CD4-positive, CD25-positive, alpha-beta regulatory T cell (primary cell): ENCODE results near the gene MTO1. TPM values are rescaled to one million over a fixed set of nuclear protein-coding genes. Genes with fewer than 3 reads are reported as not detected.

Source experiments
- ATAC-seq, 2 donors: fragments of 150-1000 bp; cut with Tn5 transposase; one replicate each; pipeline ENCODE4 v1.10.0; 2021; ENCODE audit warnings: low read depth in 2 of 2, moderate number of reproducible peaks in 2 of 2, moderate library complexity in 1 of 2
- DNase-seq, 3 donors: peaks; one replicate each; pipeline versions ENCODE4 v3.0.0 to v3.0.0-alpha.2; 2012 to 2022; ENCODE audit warnings: mixed read lengths in 1 of 3
- H3K27ac ChIP-seq: one replicate; pipeline ENCODE4 v1.7.0; 2013; ENCODE audit warnings: mild to moderate bottlenecking, low read length; ENCODE audit not compliant: insufficient read depth, poor library complexity, severe bottlenecking
- H3K27me3 ChIP-seq: one replicate; pipeline ENCODE4 v1.7.0; 2013; ENCODE audit warnings: low read length; ENCODE audit not compliant: control insufficient read depth, insufficient read depth
- H3K36me3 ChIP-seq: one replicate; pipeline ENCODE4 v1.7.0; 2013; ENCODE audit warnings: mild to moderate bottlenecking, low read length, moderate library complexity; ENCODE audit not compliant: control insufficient read depth, insufficient read depth
- H3K4me1 ChIP-seq: 2 replicates; pipeline ENCODE4 v1.7.0; 2013; ENCODE audit warnings: mild to moderate bottlenecking, low read length; ENCODE audit not compliant: insufficient read depth, control insufficient read depth, poor library complexity, severe bottlenecking
- H3K4me3 ChIP-seq: one replicate; pipeline ENCODE4 v1.7.0; 2013; ENCODE audit warnings: low read depth, mild to moderate bottlenecking, low read length, moderate library complexity
- H3K9me3 ChIP-seq, 2 experiments: 1 replicate in 1 of 2; 2 replicates in 1 of 2; pipeline ENCODE4 v1.7.0; 2013; ENCODE audit warnings: low read length in 2 of 2, mild to moderate bottlenecking in 1 of 2, moderate library complexity in 1 of 2; ENCODE audit not compliant: control insufficient read depth in 2 of 2
- H3K27ac Mint-ChIP-seq, 3 donors: one replicate each; pipeline ENCODE4 v1.8.0; 2020 to 2022; ENCODE audit warnings: mild to moderate bottlenecking in 3 of 3, mixed read lengths in 3 of 3, moderate library complexity in 2 of 3
- H3K27me3 Mint-ChIP-seq: one replicate; pipeline ENCODE4 v1.8.0; 2022; ENCODE audit warnings: mild to moderate bottlenecking, mixed read lengths
- H3K36me3 Mint-ChIP-seq: one replicate; pipeline ENCODE4 v1.8.0; 2020; ENCODE audit warnings: mixed read lengths
- H3K4me1 Mint-ChIP-seq, 4 donors: one replicate each; pipeline ENCODE4 v1.8.0; 2020 to 2022; ENCODE audit warnings: mixed read lengths in 4 of 4, mild to moderate bottlenecking in 1 of 4
- H3K4me3 Mint-ChIP-seq, 4 donors: one replicate each; pipeline ENCODE4 v1.8.0; 2020 to 2022; ENCODE audit warnings: mild to moderate bottlenecking in 4 of 4, mixed read lengths in 4 of 4, moderate library complexity in 3 of 4
- H3K9me3 Mint-ChIP-seq, 7 donors: one replicate each; pipeline ENCODE4 v1.8.0; 2020 to 2022; ENCODE audit warnings: mixed read lengths in 7 of 7, mild to moderate bottlenecking in 3 of 7, moderate library complexity in 2 of 7
- polyA plus RNA-seq, 4 donors: library from polyadenylated mRNA; unstranded; fragments of 300-500 nt; fragmentation: Illumina TruSeq; gene quantifications; one replicate each; pipeline ENCODE4 v1.2.3, GENCODE V29; 2021
- total RNA-seq: library from RNA; stranded (reverse); gene quantifications from one replicate; pipeline ENCODE4 v1.2.3, GENCODE V29; 2022

The MTO1 gene
- total and polyA plus RNA-seq, 5 donors from 2014 or later: 34.9 to 69.9 (median 42.8) TPM

DNA sequence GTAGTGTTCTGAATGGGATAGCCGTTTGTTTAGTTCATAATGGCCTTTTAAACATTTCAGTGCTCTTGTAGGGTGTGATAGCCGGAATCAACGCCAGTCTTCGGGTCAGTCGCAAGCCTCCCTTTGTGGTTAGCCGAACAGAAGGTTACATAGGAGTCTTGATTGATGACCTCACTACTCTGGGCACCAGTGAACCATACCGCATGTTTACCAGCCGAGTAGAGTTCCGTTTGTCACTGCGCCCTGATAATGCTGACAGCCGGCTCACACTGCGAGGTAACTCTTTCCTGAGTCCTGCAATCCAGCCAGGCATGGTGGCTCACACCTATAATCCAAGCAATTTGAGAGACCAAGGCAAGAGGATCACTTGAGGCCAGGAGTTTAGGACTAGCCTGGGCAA lies 20.4 kb downstream of the MTO1 start:
- no peaks in the 10 kb centered on the region for H3K4me1 ChIP-seq
- Mint-ChIP-seq H3K4me3 (no peak overlapping the region), H3K4me1 (peaks cover 4 to 8% (median 5%) of the 10 kb centered on the region in 4 donors), H3K27ac (no peak overlapping the region), H3K9me3 (no peaks in the 10 kb centered on the region), H3K27me3 (no peaks in the 10 kb centered on the region), H3K36me3 (peaks cover 42% of the 10 kb centered on the region)
- ATAC-seq (no peak), DNase-seq (no peak)
- H3K27ac ChIP-seq: no peak overlapping the region
- H3K27me3 ChIP-seq: no peaks in the 10 kb centered on the region
- H3K4me3 ChIP-seq: no peak overlapping the region
- H3K36me3 ChIP-seq: peaks cover 79% of the 10 kb centered on the region
- H3K9me3 ChIP-seq: no peaks in the 10 kb centered on the region

DNA sequence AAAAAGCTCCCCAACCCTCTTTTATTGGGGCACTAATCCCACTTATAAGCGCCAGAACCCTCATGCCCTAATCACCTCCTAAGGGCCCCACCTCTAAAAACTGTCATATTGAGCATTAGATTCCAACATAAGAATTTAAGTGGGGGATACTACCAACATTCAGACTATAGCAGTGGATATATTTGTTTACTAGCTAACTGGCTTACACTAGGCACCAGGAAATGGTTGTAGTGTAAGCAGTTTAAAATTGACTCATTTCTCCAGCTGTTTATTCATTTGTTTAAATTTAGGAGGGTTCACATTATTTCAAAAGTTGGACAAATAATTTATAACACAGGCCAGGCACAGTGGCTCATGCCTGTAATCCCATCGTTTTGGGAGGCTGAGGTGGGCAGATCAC lies 22.9 kb downstream of the MTO1 start:
- H3K4me3 ChIP-seq: no peak overlapping the region
- Mint-ChIP-seq H3K27ac (no peak overlapping the region), H3K27me3 (no peaks in the 10 kb centered on the region), H3K9me3 (no peaks in the 10 kb centered on the region), H3K4me3 (no peak overlapping the region), H3K36me3 (peaks cover 54% of the 10 kb centered on the region), H3K4me1 (peaks cover 4 to 8% (median 6%) of the 10 kb centered on the region in 4 donors)
- no peak for ATAC-seq
- no peaks in the 10 kb centered on the region for H3K4me1 ChIP-seq
- H3K27me3 ChIP-seq: no peaks in the 10 kb centered on the region
- H3K9me3 ChIP-seq: no peaks in the 10 kb centered on the region
- H3K27ac ChIP-seq: no peak overlapping the region
- H3K36me3 ChIP-seq: peaks cover 85% of the 10 kb centered on the region
- no peak for DNase-seq

DNA sequence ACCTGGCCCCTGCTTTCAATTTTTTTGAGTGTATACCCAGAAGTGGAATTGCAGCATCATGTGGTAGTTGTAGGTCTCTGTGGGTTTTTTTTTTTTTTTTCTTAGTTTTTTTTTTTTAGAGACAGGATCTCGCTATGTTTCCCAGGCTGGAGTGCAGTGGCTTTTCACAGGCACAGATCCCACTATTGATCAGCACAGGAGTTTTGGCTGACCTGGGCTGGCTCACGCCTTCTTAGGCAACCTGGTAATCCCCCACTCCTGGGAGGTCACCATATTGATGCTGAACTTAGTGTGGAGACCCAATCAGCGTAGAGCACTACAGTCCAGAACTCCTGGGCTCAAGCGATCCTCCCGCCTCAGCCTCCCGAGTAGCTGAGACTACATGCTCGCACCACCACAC lies 25.9 kb downstream of the MTO1 start:
- H3K4me3 Mint-ChIP-seq: no peak overlapping the region
- H3K27me3 ChIP-seq: no peaks in the 10 kb centered on the region
- no peak for ATAC-seq
- no peak for DNase-seq
- H3K36me3 Mint-ChIP-seq: peaks cover 61% of the 10 kb centered on the region
- H3K9me3 ChIP-seq: no peaks in the 10 kb centered on the region
- peaks cover 77% of the 10 kb centered on the region for H3K36me3 ChIP-seq
- no peaks in the 10 kb centered on the region for H3K27me3 Mint-ChIP-seq
- H3K4me3 ChIP-seq: no peak overlapping the region
- H3K4me1 Mint-ChIP-seq: peaks cover 0 to 15% (median 8%) of the 10 kb centered on the region in 4 donors
- H3K27ac ChIP-seq: no peak overlapping the region
- no peak overlapping the region for H3K27ac Mint-ChIP-seq
- H3K4me1 ChIP-seq: no peaks in the 10 kb centered on the region
- H3K9me3 Mint-ChIP-seq: peaks cover 0 to 2% (median 0%) of the 10 kb centered on the region in 7 donors

DNA sequence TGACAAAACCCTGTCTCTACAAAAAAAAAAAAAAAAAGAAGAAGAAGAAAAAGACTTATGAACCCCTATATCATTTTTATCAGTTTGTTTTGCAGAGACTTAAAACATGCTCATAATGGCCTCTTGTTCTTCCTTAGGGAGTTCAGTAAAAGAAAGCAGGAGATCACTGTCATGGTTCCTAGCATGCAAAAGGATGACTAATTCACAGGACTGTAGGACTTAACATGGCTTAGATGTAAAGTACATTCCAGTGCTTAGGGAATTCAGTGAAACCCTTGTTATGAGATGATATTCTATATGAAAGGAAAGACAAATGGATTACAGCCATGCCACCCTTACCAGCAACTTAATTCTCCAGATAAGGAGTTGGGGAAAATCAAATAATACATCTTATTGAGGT lies 29.8 kb downstream of the MTO1 start:
- Histone ChIP-seq H3K36me3 (peaks cover 80% of the 10 kb centered on the region), H3K27ac (no peak overlapping the region), H3K4me1 (no peaks in the 10 kb centered on the region), H3K9me3 (no peaks in the 10 kb centered on the region), H3K4me3 (no peak overlapping the region), H3K27me3 (no peaks in the 10 kb centered on the region)
- Mint-ChIP-seq H3K4me3 (no peak overlapping the region), H3K27ac (peak overlapping the region in 1 of 3 donors; percentile 56), H3K27me3 (no peaks in the 10 kb centered on the region), H3K4me1 (peaks cover 0 to 11% (median 7%) of the 10 kb centered on the region in 4 donors), H3K9me3 (peaks cover 0 to 2% (median 0%) of the 10 kb centered on the region in 7 donors), H3K36me3 (peaks cover 54% of the 10 kb centered on the region)
- ATAC-seq: no peak
- DNase-seq: no peak

DNA sequence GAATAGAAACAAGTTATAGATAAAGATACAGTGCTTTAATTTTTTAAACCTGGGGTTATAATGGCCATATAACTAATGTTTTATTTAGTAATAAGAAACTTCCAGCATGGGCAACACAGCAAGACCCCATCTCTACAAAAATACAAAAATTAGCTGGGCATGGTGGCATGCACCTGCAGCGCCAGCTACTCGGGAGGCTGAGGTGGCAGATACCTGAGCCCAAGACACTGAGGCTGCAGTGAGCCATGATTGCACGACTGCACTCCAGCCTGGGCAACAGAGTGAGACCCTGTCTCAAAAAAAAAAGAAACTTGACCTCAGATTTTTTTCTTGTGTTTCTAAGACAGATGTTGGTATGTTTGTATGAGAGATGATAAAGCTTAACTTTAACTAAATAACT lies 36.4 kb downstream of the MTO1 start:
- DNase-seq: no peak
- H3K36me3 ChIP-seq: peaks cover 83% of the 10 kb centered on the region
- Mint-ChIP-seq H3K4me3 (no peak overlapping the region), H3K36me3 (peaks cover 27% of the 10 kb centered on the region), H3K9me3 (no peaks in the 10 kb centered on the region), H3K4me1 (peaks cover 0 to 2% (median 0%) of the 10 kb centered on the region in 4 donors), H3K27ac (peak overlapping the region in 1 of 3 donors; percentile 50), H3K27me3 (no peaks in the 10 kb centered on the region)
- H3K4me3 ChIP-seq: no peak overlapping the region
- H3K27ac ChIP-seq: no peak overlapping the region
- no peaks in the 10 kb centered on the region for H3K9me3 ChIP-seq
- no peaks in the 10 kb centered on the region for H3K4me1 ChIP-seq
- H3K27me3 ChIP-seq: no peaks in the 10 kb centered on the region
- no peak for ATAC-seq

DNA sequence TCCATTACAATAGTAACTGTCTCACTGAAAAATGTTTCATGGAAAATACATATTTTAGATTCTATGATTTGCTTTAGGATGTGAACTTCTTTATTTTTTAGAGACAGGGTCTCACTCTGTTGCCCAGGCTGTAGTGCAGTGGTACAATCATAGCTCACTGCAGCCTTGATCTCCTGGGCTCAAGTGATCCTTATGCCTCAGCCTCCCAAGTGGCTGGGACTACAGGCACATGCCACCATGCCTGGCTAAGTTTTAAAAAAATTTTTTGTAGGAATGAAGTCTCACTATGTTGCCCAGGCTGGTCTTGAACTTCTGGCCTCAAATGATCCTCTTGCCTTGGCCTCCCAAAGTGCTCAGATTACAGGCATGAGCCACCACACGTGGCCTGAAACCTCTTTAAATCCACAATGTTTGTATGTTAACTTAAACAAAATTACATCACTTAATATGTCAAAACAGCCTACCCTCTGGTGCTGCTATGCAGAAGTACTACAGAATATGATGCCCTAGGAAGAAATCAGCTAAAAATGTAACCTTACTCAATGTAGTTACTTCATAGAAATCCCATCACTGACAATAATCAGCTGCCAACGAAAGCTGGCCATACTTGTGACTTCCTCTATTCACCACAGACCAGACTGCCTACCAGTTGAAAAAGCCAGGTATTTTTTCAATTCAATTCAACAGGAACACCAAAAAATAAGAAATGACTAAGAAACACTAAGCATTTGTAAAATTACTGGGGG lies 41.7 kb downstream of the MTO1 start:
- H3K27ac ChIP-seq: no peak overlapping the region
- Mint-ChIP-seq H3K36me3 (peaks cover 24% of the 10 kb centered on the region), H3K27me3 (no peaks in the 10 kb centered on the region), H3K9me3 (no peaks in the 10 kb centered on the region), H3K4me3 (no peak overlapping the region), H3K27ac (no peak overlapping the region), H3K4me1 (peaks cover 0 to 9% (median 2%) of the 10 kb centered on the region in 4 donors)
- no peak for ATAC-seq
- no peaks in the 10 kb centered on the region for H3K4me1 ChIP-seq
- no peak for DNase-seq
- no peaks in the 10 kb centered on the region for H3K27me3 ChIP-seq
- no peak overlapping the region for H3K4me3 ChIP-seq
- H3K36me3 ChIP-seq: peaks cover 56% of the 10 kb centered on the region
- H3K9me3 ChIP-seq: no peaks in the 10 kb centered on the region

DNA sequence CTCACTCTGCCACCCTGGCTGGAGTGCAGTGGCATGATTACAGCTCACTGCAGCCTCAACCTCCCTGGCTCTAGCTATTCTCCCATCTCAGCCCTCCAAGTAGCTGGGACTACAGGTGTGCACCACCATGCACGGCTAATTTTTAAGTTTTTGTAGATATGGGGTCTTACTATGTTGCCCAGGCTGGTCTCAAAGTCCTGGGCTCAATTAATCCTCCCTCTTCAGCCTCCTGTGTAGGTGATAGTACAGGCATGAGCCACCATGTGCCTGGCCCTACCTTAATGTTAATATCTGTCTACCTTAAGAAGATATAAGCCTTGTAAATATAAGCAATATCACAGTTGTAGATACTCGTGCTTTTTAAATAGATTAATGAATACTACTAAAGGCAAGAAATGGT lies 42.6 kb downstream of the MTO1 start:
- Histone ChIP-seq H3K27me3 (no peaks in the 10 kb centered on the region), H3K4me1 (no peaks in the 10 kb centered on the region), H3K4me3 (no peak overlapping the region), H3K9me3 (no peaks in the 10 kb centered on the region), H3K36me3 (peaks cover 48% of the 10 kb centered on the region), H3K27ac (no peak overlapping the region)
- H3K36me3 Mint-ChIP-seq: peaks cover 23% of the 10 kb centered on the region
- no peak overlapping the region for H3K4me3 Mint-ChIP-seq
- H3K9me3 Mint-ChIP-seq: no peaks in the 10 kb centered on the region
- peaks cover 0 to 9% (median 2%) of the 10 kb centered on the region in 4 donors for H3K4me1 Mint-ChIP-seq
- ATAC-seq (no peak), DNase-seq (no peak)
- peak overlapping the region in 2 of 3 donors; percentile 38 to 62 for H3K27ac Mint-ChIP-seq
- H3K27me3 Mint-ChIP-seq: no peaks in the 10 kb centered on the region

DNA sequence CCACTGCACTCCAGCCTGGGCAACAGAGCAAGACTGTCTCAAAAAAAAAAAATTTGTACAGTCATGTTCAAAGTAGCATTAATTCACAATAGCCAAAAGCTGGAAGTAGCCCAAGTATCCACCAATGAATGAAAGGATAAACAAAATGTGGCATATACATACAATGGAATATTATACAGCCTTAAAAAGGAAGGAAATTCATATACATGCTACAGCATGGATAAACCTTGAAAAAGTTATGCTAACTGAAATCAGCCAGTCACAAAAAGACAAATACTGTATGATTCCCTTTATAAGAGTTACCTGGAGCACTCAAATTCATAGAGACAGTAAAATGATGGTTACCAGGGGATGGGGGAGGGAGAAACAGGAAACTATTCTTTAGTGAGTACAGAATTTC lies 43.6 kb downstream of the MTO1 start:
- no peak overlapping the region for H3K27ac ChIP-seq
- H3K27me3 Mint-ChIP-seq: no peaks in the 10 kb centered on the region
- no peak overlapping the region for H3K4me3 ChIP-seq
- DNase-seq (no peak), ATAC-seq (no peak)
- peaks cover 0 to 15% (median 6%) of the 10 kb centered on the region in 4 donors for H3K4me1 Mint-ChIP-seq
- H3K36me3 Mint-ChIP-seq: peaks cover 23% of the 10 kb centered on the region
- H3K36me3 ChIP-seq: peaks cover 38% of the 10 kb centered on the region
- no peaks in the 10 kb centered on the region for H3K27me3 ChIP-seq
- no peaks in the 10 kb centered on the region for H3K9me3 ChIP-seq
- no peak overlapping the region for H3K27ac Mint-ChIP-seq
- H3K4me3 Mint-ChIP-seq: no peak overlapping the region
- no peaks in the 10 kb centered on the region for H3K4me1 ChIP-seq
- no peaks in the 10 kb centered on the region for H3K9me3 Mint-ChIP-seq
